Measurements from ENCODE around the gene CRP.
"Not testable (repeated sequence)": the region's sequence is repeated elsewhere in the genome, so short reads cannot be mapped to it uniquely, and the experiment has no call there.

CRP gene

GRCh38 chr1:159699653-159700052 is 14.7 kb downstream of the CRP start:
- no peak for DNase-seq (ENCODE audit: low spot score)

GRCh38 chr1:159699246-159699645 is 15.1 kb downstream of the CRP start:
- DNase-seq (ENCODE audit: low spot score) = no peak

GRCh38 chr1:159687511-159687910 is 26.9 kb downstream of the CRP start:
- DNase-seq (ENCODE audit: low spot score) = no peak

GRCh38 chr1:159686599-159687299 is 27.6 kb downstream of the CRP start:
- DNase-seq (ENCODE audit: low spot score) = no peak

GRCh38 chr1:159678939-159679338 is 35.5 kb downstream of the CRP start:
- no peak for DNase-seq (ENCODE audit: low spot score)

GRCh38 chr1:159675046-159675445 is 39.3 kb downstream of the CRP start:
- DNase-seq (ENCODE audit: low spot score) = no peak

- DNase-seq (ENCODE audit: low spot score) = not testable (repeated sequence)
Measured at GRCh38 chr1:159672390-159672789, 42.0 kb downstream of the CRP start.

- no peak for DNase-seq (ENCODE audit: low spot score)
Measured at GRCh38 chr1:159669338-159669737, 45.1 kb downstream of the CRP start.

- no peak for DNase-seq (ENCODE audit: low spot score)
Measured at GRCh38 chr1:159668739-159669138, 45.6 kb downstream of the CRP start.

- no peak for DNase-seq (ENCODE audit: low spot score)
Measured at GRCh38 chr1:159664247-159664646, 50.1 kb downstream of the CRP start.

- DNase-seq (ENCODE audit: low spot score) = no peak
Measured at GRCh38 chr1:159663552-159663951, 50.8 kb downstream of the CRP start.

Measured in Ammon's horn (tissue), 1 donor.